Epithelial cell of esophagus (primary cell): ENCODE results near the gene SEMA6A.

Source experiments
- DNase-seq: peaks from one replicate; pipeline ENCODE4 v3.0.0; 2010; ENCODE audit warnings: low read depth
- H3K4me3 ChIP-seq: 2 replicates; pipeline ENCODE4 v1.5.1; 2011; ENCODE audit warnings: mild to moderate bottlenecking, low read length, control low read depth
- TF ChIP-seq, protein P1 (sequence below): IDR thresholded peaks from 2 replicates; pipeline ENCODE4 v1.5.1; 2011; ENCODE audit warnings: low read depth, mild to moderate bottlenecking, low read length, control low read depth, inconsistent platforms; ENCODE audit not compliant: insufficient read depth; ENCODE audit errors: missing control alignments

Gene SEMA6A

DNA sequence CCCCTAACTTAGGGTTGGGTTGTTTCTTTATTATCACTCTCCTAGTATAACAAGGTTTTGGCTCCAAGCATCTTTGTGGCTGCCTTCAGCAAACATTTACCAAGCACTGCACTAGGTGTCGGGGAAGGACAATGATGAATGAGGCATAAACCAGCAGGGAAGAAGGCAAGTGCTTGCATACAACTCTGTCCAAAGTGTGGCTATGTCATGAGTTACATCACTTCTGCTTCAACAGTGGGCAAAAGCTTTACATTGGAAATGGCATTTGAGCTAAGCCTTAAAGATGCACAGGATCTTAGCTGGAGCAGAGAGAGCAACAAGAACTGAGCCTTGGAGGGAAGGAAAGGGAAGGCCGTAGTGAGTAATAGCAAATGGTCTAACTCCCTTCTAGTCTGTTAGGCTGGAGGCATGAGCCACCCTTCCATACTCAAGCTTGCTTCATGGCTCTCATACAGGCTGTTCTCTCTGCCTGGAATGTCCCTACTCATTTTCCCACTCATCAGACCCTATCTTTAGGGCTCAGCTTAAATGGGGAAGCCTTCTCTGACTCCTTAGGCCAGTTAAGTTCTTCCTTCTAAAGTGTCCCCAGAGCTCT, 121.8 kb downstream of the SEMA6A start:
- DNase-seq, result no peak
- H3K4me3 ChIP-seq, result no peak overlapping the region
- TF ChIP-seq, protein P1, sequence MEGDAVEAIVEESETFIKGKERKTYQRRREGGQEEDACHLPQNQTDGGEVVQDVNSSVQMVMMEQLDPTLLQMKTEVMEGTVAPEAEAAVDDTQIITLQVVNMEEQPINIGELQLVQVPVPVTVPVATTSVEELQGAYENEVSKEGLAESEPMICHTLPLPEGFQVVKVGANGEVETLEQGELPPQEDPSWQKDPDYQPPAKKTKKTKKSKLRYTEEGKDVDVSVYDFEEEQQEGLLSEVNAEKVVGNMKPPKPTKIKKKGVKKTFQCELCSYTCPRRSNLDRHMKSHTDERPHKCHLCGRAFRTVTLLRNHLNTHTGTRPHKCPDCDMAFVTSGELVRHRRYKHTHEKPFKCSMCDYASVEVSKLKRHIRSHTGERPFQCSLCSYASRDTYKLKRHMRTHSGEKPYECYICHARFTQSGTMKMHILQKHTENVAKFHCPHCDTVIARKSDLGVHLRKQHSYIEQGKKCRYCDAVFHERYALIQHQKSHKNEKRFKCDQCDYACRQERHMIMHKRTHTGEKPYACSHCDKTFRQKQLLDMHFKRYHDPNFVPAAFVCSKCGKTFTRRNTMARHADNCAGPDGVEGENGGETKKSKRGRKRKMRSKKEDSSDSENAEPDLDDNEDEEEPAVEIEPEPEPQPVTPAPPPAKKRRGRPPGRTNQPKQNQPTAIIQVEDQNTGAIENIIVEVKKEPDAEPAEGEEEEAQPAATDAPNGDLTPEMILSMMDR, result no peak

DNA sequence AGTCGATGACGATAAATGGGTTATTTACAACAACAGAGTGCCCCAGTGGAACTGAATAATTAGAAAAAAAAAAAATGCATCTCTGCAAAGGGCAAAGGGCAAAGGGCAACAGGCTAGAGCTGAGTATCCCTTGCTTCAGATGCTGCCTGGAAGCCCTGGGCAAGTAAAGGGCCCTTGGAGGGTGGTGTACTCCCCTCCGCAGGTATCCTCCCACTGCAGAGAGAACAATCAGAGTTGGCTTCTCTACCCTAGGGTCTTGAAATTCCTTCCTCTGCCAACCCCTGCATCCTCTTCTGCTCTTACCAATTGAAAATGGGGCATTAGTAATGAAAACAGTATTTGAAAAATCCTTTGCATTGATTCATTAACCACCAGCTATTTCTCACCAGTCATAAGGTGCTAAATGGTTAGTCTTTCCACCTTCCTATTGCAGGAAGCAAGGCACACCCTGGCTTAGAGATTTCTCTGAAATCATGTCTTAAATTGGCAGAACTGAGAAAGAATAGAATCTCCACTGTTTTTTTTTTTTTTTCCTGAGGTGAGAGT, 122.6 kb downstream of the SEMA6A start:
- DNase-seq, result peak; percentile 42
- H3K4me3 ChIP-seq, result no peak overlapping the region
- TF ChIP-seq, protein P1, result no peak

DNA sequence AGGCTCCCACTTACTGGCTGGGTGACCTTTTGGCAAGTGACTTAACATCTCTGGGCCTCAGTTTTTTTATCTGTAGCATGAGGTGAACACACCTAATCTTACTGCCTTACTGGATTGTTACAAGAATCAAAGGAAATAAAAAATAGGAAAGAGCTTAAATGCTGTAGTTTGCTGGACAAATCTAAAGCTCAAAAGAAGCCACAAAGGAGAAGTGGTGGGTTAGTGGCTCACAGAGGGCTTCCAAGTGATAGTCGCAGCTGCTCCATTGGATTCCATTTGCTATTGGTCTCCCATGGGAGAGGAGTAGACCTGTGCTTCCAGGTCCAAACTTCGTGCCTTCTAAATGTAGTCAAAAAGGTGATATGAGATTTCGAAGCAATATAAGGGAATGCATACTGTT, 123.6 kb downstream of the SEMA6A start:
- DNase-seq, result no peak
- H3K4me3 ChIP-seq, result no peak overlapping the region
- TF ChIP-seq, protein P1, result no peak

DNA sequence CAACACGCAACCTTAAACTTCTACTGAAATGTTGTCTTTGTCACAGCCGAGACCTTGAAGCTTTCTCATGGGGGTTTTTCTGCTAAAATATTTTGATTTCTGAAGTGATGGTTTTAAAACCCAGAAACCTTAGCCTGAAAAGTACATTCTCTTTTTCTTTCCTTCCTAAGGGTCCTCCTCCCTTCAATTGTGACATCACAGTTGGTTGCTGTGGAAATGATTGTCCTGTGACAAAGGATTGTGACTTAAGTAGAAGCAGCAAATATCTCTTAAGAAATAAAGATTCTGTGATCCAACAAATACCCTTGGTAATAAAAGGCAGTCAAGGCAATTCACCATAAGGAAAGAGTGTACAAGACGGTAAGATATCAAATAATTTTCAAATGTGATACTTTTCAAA, 125.2 kb downstream of the SEMA6A start:
- TF ChIP-seq, protein P1, result no peak
- DNase-seq, result no peak

DNA sequence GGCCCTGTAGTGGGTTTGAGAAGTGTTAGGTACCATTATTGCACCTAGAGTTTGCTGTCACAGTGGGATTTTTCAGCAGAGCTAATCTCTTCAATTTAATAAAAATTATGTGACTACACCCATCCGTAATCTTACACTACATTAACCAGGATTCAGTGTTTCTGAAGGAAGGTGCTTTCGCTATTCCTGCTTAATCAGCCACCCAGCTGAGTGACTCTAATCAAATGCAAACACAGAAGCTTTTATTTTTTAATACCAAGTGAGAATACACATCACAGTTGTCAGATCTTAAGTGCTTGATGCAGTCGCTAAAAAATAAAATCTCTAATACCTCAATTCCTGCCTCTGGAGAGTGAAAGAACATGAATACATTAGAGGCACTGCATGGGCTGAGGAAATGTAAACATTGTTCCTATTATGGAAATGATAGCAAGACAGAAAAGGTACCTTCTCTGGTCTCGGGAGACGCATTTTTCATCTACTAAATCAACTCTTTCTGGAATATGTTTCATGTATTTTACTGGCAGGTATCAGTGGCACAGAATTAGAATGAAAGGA, 125.7 kb downstream of the SEMA6A start:
- H3K4me3 ChIP-seq, result no peak overlapping the region
- DNase-seq, result no peak
- TF ChIP-seq, protein P1, result no peak

More for the DNA sequence above, 125.2 kb downstream of the SEMA6A start:
- H3K4me3 ChIP-seq, result no peak overlapping the region

DNA sequence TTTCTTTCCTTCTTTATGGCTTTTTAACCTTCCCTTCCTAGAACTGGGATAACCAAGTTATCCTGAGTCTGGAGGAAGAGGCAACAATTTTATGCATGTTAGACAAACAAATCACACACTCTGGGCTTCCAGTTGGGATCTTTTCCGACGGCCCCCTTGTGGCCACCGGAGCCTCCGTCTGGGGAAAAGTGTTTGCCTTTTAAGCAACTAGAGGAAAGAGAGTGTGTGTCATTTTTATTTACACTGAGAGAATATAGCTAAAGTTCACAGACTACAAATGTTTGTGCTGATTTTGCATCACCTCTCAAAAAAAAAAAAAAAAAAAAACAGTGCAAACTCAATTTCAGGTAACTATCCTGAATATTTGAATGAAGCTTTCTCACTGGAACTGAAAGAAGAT, 126.2 kb downstream of the SEMA6A start:
- TF ChIP-seq, protein P1, result no peak
- no peak overlapping the region for H3K4me3 ChIP-seq
- no peak for DNase-seq
